ENCODE results near the gene CYP26B1. TPM values are rescaled to one million over a fixed set of nuclear protein-coding genes. Genes with fewer than 3 reads are reported as not detected.

The CYP26B1 gene
- total RNA-seq, 1 donor from 2014 or later: 0.17 TPM

DNA sequence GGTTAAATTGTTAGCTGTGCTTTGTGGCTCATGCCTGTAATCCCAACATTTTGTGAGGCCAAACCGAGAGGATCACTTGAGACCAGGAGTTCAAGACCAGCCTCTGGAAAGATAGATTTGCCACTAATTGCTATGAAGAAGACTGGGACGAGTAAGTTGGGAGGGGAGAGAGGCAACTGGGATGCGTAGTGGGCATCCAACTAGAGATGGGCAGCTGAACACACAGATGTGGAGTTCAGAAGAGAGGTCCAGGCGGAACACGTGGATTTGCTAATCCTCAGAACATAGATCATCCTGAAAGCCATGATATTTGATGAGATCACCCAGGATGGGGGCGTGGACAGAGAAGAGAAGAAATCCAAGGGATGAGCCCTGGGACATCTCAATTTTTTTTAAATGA is 48.7 kb downstream of the CYP26B1 start:
- no peak overlapping the region for H3K4me3 ChIP-seq (ENCODE audit: low read depth, low read length)
- DNase-seq (ENCODE audit: low read depth): no peak
- TF ChIP-seq, protein P1, sequence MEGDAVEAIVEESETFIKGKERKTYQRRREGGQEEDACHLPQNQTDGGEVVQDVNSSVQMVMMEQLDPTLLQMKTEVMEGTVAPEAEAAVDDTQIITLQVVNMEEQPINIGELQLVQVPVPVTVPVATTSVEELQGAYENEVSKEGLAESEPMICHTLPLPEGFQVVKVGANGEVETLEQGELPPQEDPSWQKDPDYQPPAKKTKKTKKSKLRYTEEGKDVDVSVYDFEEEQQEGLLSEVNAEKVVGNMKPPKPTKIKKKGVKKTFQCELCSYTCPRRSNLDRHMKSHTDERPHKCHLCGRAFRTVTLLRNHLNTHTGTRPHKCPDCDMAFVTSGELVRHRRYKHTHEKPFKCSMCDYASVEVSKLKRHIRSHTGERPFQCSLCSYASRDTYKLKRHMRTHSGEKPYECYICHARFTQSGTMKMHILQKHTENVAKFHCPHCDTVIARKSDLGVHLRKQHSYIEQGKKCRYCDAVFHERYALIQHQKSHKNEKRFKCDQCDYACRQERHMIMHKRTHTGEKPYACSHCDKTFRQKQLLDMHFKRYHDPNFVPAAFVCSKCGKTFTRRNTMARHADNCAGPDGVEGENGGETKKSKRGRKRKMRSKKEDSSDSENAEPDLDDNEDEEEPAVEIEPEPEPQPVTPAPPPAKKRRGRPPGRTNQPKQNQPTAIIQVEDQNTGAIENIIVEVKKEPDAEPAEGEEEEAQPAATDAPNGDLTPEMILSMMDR (conservative IDR thresholded peaks at IDR 0.05; ENCODE audit: low read depth, low read length): no peak

GRCh38 chr2:72097276-72097675 is 50.4 kb downstream of the CYP26B1 start:
- TF ChIP-seq, protein P1 (conservative IDR thresholded peaks at IDR 0.05; ENCODE audit: low read depth, low read length): no peak
- H3K4me3 ChIP-seq (ENCODE audit: low read depth, low read length): no peak overlapping the region
- DNase-seq (ENCODE audit: low read depth): no peak

- TF ChIP-seq, protein P1 (conservative IDR thresholded peaks at IDR 0.05; ENCODE audit: low read depth, low read length): no peak
- DNase-seq (ENCODE audit: low read depth): no peak
- no peak overlapping the region for H3K4me3 ChIP-seq (ENCODE audit: low read depth, low read length)
These were observed 51.5 kb downstream of the CYP26B1 start for GRCh38 chr2:72096181-72096580.

DNA sequence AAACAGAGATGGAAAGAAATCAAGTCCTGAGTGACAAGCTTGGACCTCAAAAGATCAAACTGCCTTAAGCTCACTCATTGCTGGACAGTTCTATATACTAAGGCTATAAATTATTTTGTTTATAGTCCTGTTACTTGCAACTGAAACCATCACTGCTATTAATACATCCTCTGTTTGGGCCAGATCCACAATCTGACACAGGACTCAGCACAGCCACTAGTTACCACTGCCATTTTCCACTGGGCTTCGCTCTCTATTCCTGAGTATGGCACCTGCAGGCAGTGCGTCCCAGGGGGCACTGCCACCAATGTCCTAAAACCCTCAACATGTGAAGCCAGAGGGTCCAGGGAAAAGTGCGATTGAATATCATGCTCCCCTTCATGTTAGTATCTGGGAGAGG is 52.3 kb downstream of the CYP26B1 start:
- DNase-seq (ENCODE audit: low read depth): no peak
- TF ChIP-seq, protein P1 (conservative IDR thresholded peaks at IDR 0.05; ENCODE audit: low read depth, low read length): no peak

GRCh38 chr2:72094701-72095100 is 53.0 kb downstream of the CYP26B1 start:
- no peak for DNase-seq (ENCODE audit: low read depth)
- no peak overlapping the region for H3K4me3 ChIP-seq (ENCODE audit: low read depth, low read length)
- TF ChIP-seq, protein P1 (conservative IDR thresholded peaks at IDR 0.05; ENCODE audit: low read depth, low read length): no peak

More for the DNA sequence above, 52.3 kb downstream of the CYP26B1 start:
- H3K4me3 ChIP-seq (ENCODE audit: low read depth, low read length): no peak overlapping the region

DNA sequence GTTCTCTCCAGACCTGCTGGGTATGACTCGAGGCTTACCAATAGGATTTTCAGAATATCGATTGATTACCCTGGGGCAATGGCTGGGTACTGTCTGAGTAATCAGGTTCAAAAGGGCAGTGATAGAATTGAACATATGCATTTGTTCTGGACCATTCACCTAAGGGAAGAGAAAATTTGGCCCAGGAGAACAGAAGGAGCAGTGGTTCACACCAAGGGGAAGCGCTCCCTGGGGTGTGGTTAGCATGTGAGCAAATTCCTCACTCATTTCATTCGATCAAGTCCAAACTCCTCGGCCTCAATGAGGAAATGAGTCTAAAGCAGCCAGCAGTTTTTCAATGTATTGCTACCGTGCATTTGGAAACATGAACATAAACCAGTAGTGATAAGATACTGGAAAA is 55.6 kb downstream of the CYP26B1 start:
- TF ChIP-seq, protein P1 (conservative IDR thresholded peaks at IDR 0.05; ENCODE audit: low read depth, low read length): no peak
- H3K4me3 ChIP-seq (ENCODE audit: low read depth, low read length): no peak overlapping the region
- DNase-seq (ENCODE audit: low read depth): no peak

DNA sequence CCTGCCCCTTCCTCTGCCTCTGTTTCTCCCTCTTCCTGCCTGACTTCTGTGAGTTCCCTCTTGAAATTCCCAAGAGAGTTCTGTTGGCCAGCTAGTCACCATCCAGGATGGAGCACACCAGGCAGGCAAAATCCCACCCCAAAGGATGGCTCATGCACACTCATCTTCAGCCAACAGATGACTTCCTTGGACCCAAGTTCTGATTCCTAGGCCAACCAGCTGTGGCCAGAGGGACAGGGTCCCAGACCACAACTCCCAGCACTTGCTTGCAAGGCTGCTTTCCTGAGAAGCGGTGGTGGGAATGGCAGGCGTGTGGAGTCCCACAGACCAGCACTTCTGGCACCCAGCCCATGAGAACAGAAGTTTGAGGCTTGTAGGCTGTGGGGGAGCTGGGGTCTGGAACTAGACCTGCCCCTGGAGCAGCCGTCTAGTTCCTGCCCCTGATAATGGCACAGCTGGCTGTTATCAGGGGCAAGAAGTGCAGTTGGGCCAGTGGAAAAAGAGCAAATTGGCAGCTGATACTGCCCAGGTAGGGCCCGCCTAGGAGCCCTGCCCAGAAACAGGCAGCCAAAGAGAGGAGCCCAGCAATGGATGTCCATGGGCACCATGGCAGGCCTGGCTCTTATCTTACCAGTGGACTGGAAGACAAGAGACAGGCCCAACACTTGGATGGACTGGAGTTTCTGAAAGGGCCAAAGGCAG is 56.7 kb downstream of the CYP26B1 start:
- TF ChIP-seq, protein P1 (conservative IDR thresholded peaks at IDR 0.05; ENCODE audit: low read depth, low read length): no peak
- DNase-seq (ENCODE audit: low read depth): no peak
- H3K4me3 ChIP-seq (ENCODE audit: low read depth, low read length): no peak overlapping the region
